Measurements from ENCODE around the gene FGF14.

FGF14 gene

DNA sequence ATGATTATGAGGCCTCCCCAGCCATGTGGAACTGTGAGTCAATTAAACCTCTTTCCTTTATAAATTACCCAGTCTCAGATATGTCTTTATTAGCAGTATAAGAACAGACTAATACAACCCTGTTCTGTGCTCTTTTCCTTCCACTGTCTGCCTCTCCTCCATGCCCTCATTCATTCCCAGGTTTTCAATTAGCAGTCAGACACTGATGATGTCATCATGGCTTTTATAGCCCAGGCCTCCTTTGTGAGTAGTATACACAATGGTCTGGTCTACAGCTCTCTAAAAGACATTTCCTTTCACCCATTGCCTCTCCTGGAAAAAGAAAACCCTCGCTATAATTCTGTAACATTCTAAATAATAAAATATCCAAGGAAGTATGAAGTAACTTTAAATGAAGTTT, 25.5 kb downstream of the FGF14 start:
- Histone ChIP-seq H3K27me3 (ENCODE audit: insufficient read depth, low read length) (no peaks in the 10 kb centered on the region), H3K18ac (ENCODE audit: low read length) (no peak overlapping the region), H3K27ac (ENCODE audit: low read depth, low read length) (no peak overlapping the region), H4K12ac (ENCODE audit: low read depth, low read length) (no peak overlapping the region), H2AFZ (ENCODE audit: insufficient read depth, low read length, poor library complexity) (no peak overlapping the region), H3K79me1 (ENCODE audit: low read length) (no peaks in the 10 kb centered on the region), H2BK120ac (ENCODE audit: insufficient read depth, low read length, poor library complexity) (no peak overlapping the region), H4K8ac (ENCODE audit: low read depth, low read length) (no peak overlapping the region), H3K36me3 (ENCODE audit: control insufficient read depth in 1 of 2, insufficient read depth in 2 of 2, low read length in 2 of 2) (no peaks in the 10 kb centered on the region), H3K79me2 (ENCODE audit: control insufficient read depth, insufficient read depth, low read length, poor library complexity) (no peaks in the 10 kb centered on the region), H3K9ac (ENCODE audit: low read length) (no peak overlapping the region), H3K4me3 (ENCODE audit: low read depth, low read length) (no peak overlapping the region), H3K9me3 (ENCODE audit: insufficient read depth, low read depth, low read length) (no peaks in the 10 kb centered on the region), H3K14ac (ENCODE audit: low read length) (no peak overlapping the region), H3K4ac (ENCODE audit: low read depth, low read length) (no peak overlapping the region), H2AK5ac (ENCODE audit: low read length) (no peak overlapping the region), H2BK12ac (ENCODE audit: low read length) (no peak overlapping the region), H3K4me1 (ENCODE audit: control insufficient read depth in 1 of 2, insufficient read depth in 2 of 2, low read length in 2 of 2) (no peaks in the 10 kb centered on the region), H3K23ac (ENCODE audit: low read length) (no peak overlapping the region), H3K4me2 (ENCODE audit: low read length) (no peak overlapping the region), H4K91ac (ENCODE audit: low read depth, low read length) (no peak overlapping the region), H2BK5ac (ENCODE audit: low read depth, low read length, poor library complexity) (no peak overlapping the region)
- no CpG with 5 or more reads among the region's 1 CpG for WGBS (ENCODE audit: extremely low coverage, insufficient coverage, insufficient read length)
- no peak for DNase-seq

GRCh38 chr13:102374726-102375125, 27.1 kb downstream of the FGF14 start:
- Histone ChIP-seq H4K91ac (ENCODE audit: low read depth, low read length) (no peak overlapping the region), H3K27me3 (ENCODE audit: insufficient read depth, low read length) (no peaks in the 10 kb centered on the region), H4K12ac (ENCODE audit: low read depth, low read length) (no peak overlapping the region), H3K4ac (ENCODE audit: low read depth, low read length) (no peak overlapping the region), H2AK5ac (ENCODE audit: low read length) (no peak overlapping the region), H3K14ac (ENCODE audit: low read length) (no peak overlapping the region), H2BK5ac (ENCODE audit: low read depth, low read length, poor library complexity) (no peak overlapping the region), H3K79me1 (ENCODE audit: low read length) (no peaks in the 10 kb centered on the region), H3K4me2 (ENCODE audit: low read length) (no peak overlapping the region), H3K79me2 (ENCODE audit: control insufficient read depth, insufficient read depth, low read length, poor library complexity) (no peaks in the 10 kb centered on the region), H3K9me3 (ENCODE audit: insufficient read depth, low read depth, low read length) (no peaks in the 10 kb centered on the region), H2AFZ (ENCODE audit: insufficient read depth, low read length, poor library complexity) (no peak overlapping the region), H3K36me3 (ENCODE audit: control insufficient read depth in 1 of 2, insufficient read depth in 2 of 2, low read length in 2 of 2) (no peaks in the 10 kb centered on the region), H3K23ac (ENCODE audit: low read length) (no peak overlapping the region), H2BK12ac (ENCODE audit: low read length) (no peak overlapping the region), H4K8ac (ENCODE audit: low read depth, low read length) (no peak overlapping the region), H3K4me1 (ENCODE audit: control insufficient read depth in 1 of 2, insufficient read depth in 2 of 2, low read length in 2 of 2) (no peaks in the 10 kb centered on the region), H3K4me3 (ENCODE audit: low read depth, low read length) (no peak overlapping the region), H2BK120ac (ENCODE audit: insufficient read depth, low read length, poor library complexity) (no peak overlapping the region), H3K9ac (ENCODE audit: low read length) (no peak overlapping the region), H3K18ac (ENCODE audit: low read length) (no peak overlapping the region), H3K27ac (ENCODE audit: low read depth, low read length) (no peak overlapping the region)
- WGBS (ENCODE audit: extremely low coverage, insufficient coverage, insufficient read length), result no CpG with 5 or more reads among the region's 1 CpG
- DNase-seq, result no peak

DNA sequence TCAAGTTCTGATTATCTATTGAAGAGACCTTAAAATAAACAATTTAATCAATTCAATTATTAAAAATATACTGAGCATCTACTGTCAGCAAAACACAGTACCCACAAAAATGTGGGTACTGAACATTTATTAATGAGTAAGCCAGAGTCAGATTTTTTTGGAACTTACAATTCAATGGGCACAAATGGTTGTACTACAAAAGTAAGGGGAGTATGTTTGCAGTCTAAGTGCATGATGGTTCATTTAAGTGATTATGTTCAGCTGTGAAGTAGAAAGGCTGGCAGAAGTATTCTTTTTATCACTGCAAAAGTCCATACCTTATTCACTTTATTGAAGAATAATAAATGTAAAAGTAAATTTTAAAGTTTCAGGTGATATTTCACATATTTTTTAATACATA, 27.6 kb downstream of the FGF14 start:
- Histone ChIP-seq H2BK12ac (ENCODE audit: low read length) (no peak overlapping the region), H3K18ac (ENCODE audit: low read length) (no peak overlapping the region), H4K8ac (ENCODE audit: low read depth, low read length) (no peak overlapping the region), H3K4me1 (ENCODE audit: control insufficient read depth in 1 of 2, insufficient read depth in 2 of 2, low read length in 2 of 2) (peaks cover 0 to 2% of the 10 kb centered on the region in 2 experiments), H3K27ac (ENCODE audit: low read depth, low read length) (no peak overlapping the region), H2BK120ac (ENCODE audit: insufficient read depth, low read length, poor library complexity) (no peak overlapping the region), H3K23ac (ENCODE audit: low read length) (no peak overlapping the region), H3K9ac (ENCODE audit: low read length) (no peak overlapping the region), H4K12ac (ENCODE audit: low read depth, low read length) (no peak overlapping the region), H3K4me3 (ENCODE audit: low read depth, low read length) (no peak overlapping the region), H3K79me2 (ENCODE audit: control insufficient read depth, insufficient read depth, low read length, poor library complexity) (no peaks in the 10 kb centered on the region), H4K91ac (ENCODE audit: low read depth, low read length) (no peak overlapping the region), H3K27me3 (ENCODE audit: insufficient read depth, low read length) (no peaks in the 10 kb centered on the region), H3K4ac (ENCODE audit: low read depth, low read length) (no peak overlapping the region), H3K79me1 (ENCODE audit: low read length) (no peaks in the 10 kb centered on the region), H3K9me3 (ENCODE audit: insufficient read depth, low read depth, low read length) (no peaks in the 10 kb centered on the region), H3K4me2 (ENCODE audit: low read length) (no peak overlapping the region), H2AK5ac (ENCODE audit: low read length) (no peak overlapping the region), H3K36me3 (ENCODE audit: control insufficient read depth in 1 of 2, insufficient read depth in 2 of 2, low read length in 2 of 2) (no peaks in the 10 kb centered on the region), H2BK5ac (ENCODE audit: low read depth, low read length, poor library complexity) (no peak overlapping the region), H3K14ac (ENCODE audit: low read length) (no peak overlapping the region), H2AFZ (ENCODE audit: insufficient read depth, low read length, poor library complexity) (no peak overlapping the region)
- no peak for DNase-seq

- H3K79me1 ChIP-seq (ENCODE audit: low read length), result no peaks in the 10 kb centered on the region
- H3K4me1 ChIP-seq (ENCODE audit: control insufficient read depth in 1 of 2, insufficient read depth in 2 of 2, low read length in 2 of 2), result peaks cover 0 to 3% of the 10 kb centered on the region in 2 experiments
- H3K36me3 ChIP-seq (ENCODE audit: control insufficient read depth in 1 of 2, insufficient read depth in 2 of 2, low read length in 2 of 2), result no peaks in the 10 kb centered on the region
- H3K9ac ChIP-seq (ENCODE audit: low read length), result no peak overlapping the region
- no peak overlapping the region for H2AK5ac ChIP-seq (ENCODE audit: low read length)
- H3K14ac ChIP-seq (ENCODE audit: low read length), result no peak overlapping the region
- H3K4me2 ChIP-seq (ENCODE audit: low read length), result no peak overlapping the region
- no peak overlapping the region for H3K4me3 ChIP-seq (ENCODE audit: low read depth, low read length)
- H3K9me3 ChIP-seq (ENCODE audit: insufficient read depth, low read depth, low read length), result no peaks in the 10 kb centered on the region
- H3K23ac ChIP-seq (ENCODE audit: low read length), result no peak overlapping the region
- DNase-seq, result no peak
- no peak overlapping the region for H4K8ac ChIP-seq (ENCODE audit: low read depth, low read length)
- H3K27me3 ChIP-seq (ENCODE audit: insufficient read depth, low read length), result no peaks in the 10 kb centered on the region
- H3K18ac ChIP-seq (ENCODE audit: low read length), result no peak overlapping the region
- H2AFZ ChIP-seq (ENCODE audit: insufficient read depth, low read length, poor library complexity), result no peak overlapping the region
- no peaks in the 10 kb centered on the region for H3K79me2 ChIP-seq (ENCODE audit: control insufficient read depth, insufficient read depth, low read length, poor library complexity)
- H3K4ac ChIP-seq (ENCODE audit: low read depth, low read length), result no peak overlapping the region
- H4K91ac ChIP-seq (ENCODE audit: low read depth, low read length), result no peak overlapping the region
- no peak overlapping the region for H3K27ac ChIP-seq (ENCODE audit: low read depth, low read length)
- no peak overlapping the region for H2BK120ac ChIP-seq (ENCODE audit: insufficient read depth, low read length, poor library complexity)
- no peak overlapping the region for H4K12ac ChIP-seq (ENCODE audit: low read depth, low read length)
- no peak overlapping the region for H2BK12ac ChIP-seq (ENCODE audit: low read length)
- H2BK5ac ChIP-seq (ENCODE audit: low read depth, low read length, poor library complexity), result no peak overlapping the region
These were observed 28.6 kb downstream of the FGF14 start for GRCh38 chr13:102373221-102373620.

DNA sequence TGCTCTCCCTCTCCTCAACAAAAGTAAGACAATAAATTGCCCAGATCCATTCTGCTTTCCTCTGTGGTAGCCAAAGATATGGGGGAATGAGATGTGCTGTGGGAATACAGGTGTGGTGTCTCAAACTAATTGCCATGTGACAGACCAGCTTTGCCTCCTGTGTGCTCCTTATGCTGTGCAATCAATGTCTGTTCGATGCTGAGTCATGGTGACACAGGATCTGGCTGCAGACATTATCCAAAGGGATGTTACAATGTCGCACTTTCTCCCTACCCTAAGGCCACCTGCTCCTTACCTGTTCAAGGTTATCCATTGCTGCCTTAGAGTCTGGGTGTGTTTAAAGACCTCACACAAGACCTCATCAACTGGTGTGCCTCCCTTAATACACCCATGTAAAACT, 32.5 kb downstream of the FGF14 start:
- Histone ChIP-seq H3K23ac (ENCODE audit: low read length) (no peak overlapping the region), H3K18ac (ENCODE audit: low read length) (no peak overlapping the region), H3K27me3 (ENCODE audit: insufficient read depth, low read length) (no peaks in the 10 kb centered on the region), H3K27ac (ENCODE audit: low read depth, low read length) (no peak overlapping the region), H4K8ac (ENCODE audit: low read depth, low read length) (no peak overlapping the region), H3K36me3 (ENCODE audit: control insufficient read depth in 1 of 2, insufficient read depth in 2 of 2, low read length in 2 of 2) (no peaks in the 10 kb centered on the region), H3K9ac (ENCODE audit: low read length) (no peak overlapping the region), H3K9me3 (ENCODE audit: insufficient read depth, low read depth, low read length) (peaks cover 1% of the 10 kb centered on the region), H4K91ac (ENCODE audit: low read depth, low read length) (no peak overlapping the region), H2BK120ac (ENCODE audit: insufficient read depth, low read length, poor library complexity) (no peak overlapping the region), H3K4me2 (ENCODE audit: low read length) (no peak overlapping the region), H2BK5ac (ENCODE audit: low read depth, low read length, poor library complexity) (no peak overlapping the region), H3K79me2 (ENCODE audit: control insufficient read depth, insufficient read depth, low read length, poor library complexity) (peaks cover 2% of the 10 kb centered on the region), H2AFZ (ENCODE audit: insufficient read depth, low read length, poor library complexity) (no peak overlapping the region), H3K14ac (ENCODE audit: low read length) (no peak overlapping the region), H4K12ac (ENCODE audit: low read depth, low read length) (no peak overlapping the region), H3K79me1 (ENCODE audit: low read length) (no peaks in the 10 kb centered on the region), H3K4ac (ENCODE audit: low read depth, low read length) (no peak overlapping the region), H2BK12ac (ENCODE audit: low read length) (no peak overlapping the region), H3K4me1 (ENCODE audit: control insufficient read depth in 1 of 2, insufficient read depth in 2 of 2, low read length in 2 of 2) (peaks cover 0 to 3% of the 10 kb centered on the region in 2 experiments), H2AK5ac (ENCODE audit: low read length) (no peak overlapping the region), H3K4me3 (ENCODE audit: low read depth, low read length) (no peak overlapping the region)
- no CpG with 5 or more reads among the region's 2 CpGs for WGBS (ENCODE audit: extremely low coverage, insufficient coverage, insufficient read length)
- peak in 1 of 2 donors; percentile 20 for DNase-seq
